GM13977 (cell line): ENCODE data around the gene CTTN.

Experiments
- DNase-seq: peaks from one replicate; pipeline ENCODE4 v3.0.0; 2012; ENCODE audit warnings: low spot score
- CTCF ChIP-seq: IDR thresholded peaks from 2 replicates; pipeline ENCODE4 v1.5.1; 2012; ENCODE audit warnings: mild to moderate bottlenecking, control low read depth; ENCODE audit not compliant: insufficient read depth; ENCODE audit errors: extremely low read depth, missing control alignments
- in situ Hi-C: fragments of 300-500 bp; cut with MboI; formaldehyde crosslinking; loops from one replicate; pipeline ENCODE4 v1.12.0; 2022; ENCODE audit warnings: low sequenced_read_pairs, low pct_unique_long_range_greater_than_20kb, mixed read lengths, inconsistent platforms; ENCODE audit not compliant: unreplicated experiment

CTTN gene

GRCh38 chr11:70455354-70455753 lies 57.0 kb downstream of the CTTN start:
- in situ Hi-C loops = loop anchor here (25.0 kb wide), 2 partner anchors 307 to 543 kb away; no protein-coding TSS in a partner anchor
- TF ChIP-seq CTCF = no peak
- no peak for DNase-seq

- in situ Hi-C loops = loop anchor here (25.0 kb wide), 2 partner anchors 305 to 545 kb away; no protein-coding TSS in a partner anchor
- TF ChIP-seq CTCF = no peak
- DNase-seq = no peak
These were observed 58.7 kb downstream of the CTTN start for GRCh38 chr11:70456921-70457532.

- no peak for TF ChIP-seq CTCF
- in situ Hi-C loops = loop anchor here (25.0 kb wide), 2 partner anchors 304 to 546 kb away; no protein-coding TSS in a partner anchor
- no peak for DNase-seq
These were observed 60.4 kb downstream of the CTTN start for GRCh38 chr11:70458736-70459135.

- no peak for TF ChIP-seq CTCF
- DNase-seq = no peak
- in situ Hi-C loops = loop anchor here (25.0 kb wide), 2 partner anchors 302 to 548 kb away; no protein-coding TSS in a partner anchor
These were observed 61.8 kb downstream of the CTTN start for GRCh38 chr11:70460111-70460510.

- DNase-seq = no peak
- no peak for TF ChIP-seq CTCF
- in situ Hi-C loops = loop anchor here (25.0 kb wide), 2 partner anchors 301 to 549 kb away; no protein-coding TSS in a partner anchor
These were observed 62.6 kb downstream of the CTTN start for GRCh38 chr11:70460964-70461363.

GRCh38 chr11:70462818-70463477 lies 64.6 kb downstream of the CTTN start:
- DNase-seq = no peak
- in situ Hi-C loops = loop anchor here (25.0 kb wide), 2 partner anchors 299 to 551 kb away; no protein-coding TSS in a partner anchor
- TF ChIP-seq CTCF = no peak
